ENCODE data around the gene C4orf36.

The C4orf36 gene

DNA sequence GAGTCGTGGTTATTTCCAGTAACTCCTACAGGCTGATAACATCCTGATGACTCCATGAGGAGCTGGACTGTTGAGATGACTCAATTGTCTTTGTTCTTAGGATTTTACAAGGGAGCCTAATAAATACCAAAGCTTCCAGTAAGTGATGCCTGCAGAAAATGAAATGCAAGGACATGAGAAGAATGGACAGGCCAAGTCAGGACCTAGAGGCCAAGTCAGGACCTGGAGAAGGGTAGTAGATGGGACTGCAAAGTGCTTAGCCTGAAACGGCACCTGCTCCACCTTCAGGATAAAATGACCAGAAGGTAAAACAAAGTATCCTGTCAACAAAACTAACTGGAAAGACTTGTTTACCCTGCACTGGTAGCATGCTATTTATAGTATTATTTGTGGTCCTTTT lies 36.6 kb downstream of the C4orf36 start:
- DNase-seq, result no peak

DNA sequence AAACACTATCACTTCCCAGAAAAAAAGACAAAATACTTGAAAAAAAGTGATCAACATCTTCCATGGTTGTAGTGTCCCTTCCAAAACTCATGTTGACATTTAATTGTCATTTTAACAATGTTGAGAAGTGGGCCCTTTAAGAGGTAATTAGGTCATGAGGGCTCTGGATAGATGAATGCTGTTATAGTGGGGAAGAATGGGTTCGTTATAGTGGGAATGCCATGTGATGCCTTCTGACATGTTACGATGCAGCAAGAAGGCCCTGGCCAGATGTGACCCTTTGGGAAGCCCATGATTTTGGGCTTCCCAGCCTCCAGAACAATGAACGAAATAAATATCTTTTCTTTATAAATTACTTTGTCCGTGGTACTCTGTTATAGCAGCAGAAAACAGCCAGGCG lies 39.0 kb downstream of the C4orf36 start:
- DNase-seq, result no peak

DNA sequence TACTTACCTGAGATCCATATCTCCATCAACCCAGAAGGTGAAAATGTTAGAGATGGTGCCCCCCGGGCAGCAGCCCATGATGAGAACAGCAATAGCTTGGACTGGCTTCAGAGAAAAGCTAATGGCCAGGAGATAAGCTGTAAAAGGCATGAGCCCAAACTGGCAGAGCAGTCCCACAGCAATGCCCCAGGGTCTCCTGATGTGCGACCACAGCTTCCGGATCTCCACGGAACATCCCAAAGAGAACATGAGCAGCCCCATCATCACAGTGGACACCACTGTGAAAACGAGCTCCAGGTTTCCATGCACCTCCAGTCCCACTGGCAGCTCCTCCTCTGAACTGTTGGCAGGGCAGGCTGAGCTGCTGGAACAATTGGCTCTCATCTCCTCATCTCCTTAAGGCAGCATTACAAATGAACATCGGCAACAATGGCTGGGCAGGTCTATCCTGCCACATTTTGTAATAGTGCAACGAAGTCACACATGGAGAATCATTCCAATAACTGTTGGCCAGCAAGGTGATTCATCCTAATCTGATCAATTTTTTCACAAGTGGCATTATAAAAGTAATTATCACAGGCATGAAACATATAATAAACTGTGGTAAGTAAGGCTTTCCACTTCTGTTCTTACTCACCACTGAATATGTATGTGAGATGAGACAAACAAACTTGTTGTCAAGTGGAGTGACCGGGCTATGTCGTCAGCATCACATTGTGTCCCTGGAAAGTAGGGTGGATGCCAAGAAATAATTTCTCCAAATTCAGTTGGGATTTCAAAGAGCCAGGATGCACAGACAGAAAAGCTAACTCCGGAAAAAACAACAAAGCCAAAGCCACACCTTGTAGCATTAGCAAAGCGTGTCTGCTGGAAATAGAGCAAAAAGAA lies 43.2 kb downstream of the C4orf36 start, which contains the start of gene SLC10A6:
SLC10A6 (minus strand) TSS at position 653 of the 888 bp plus-strand sequence; CDS start at position 384, 269 bp downstream.
- DNase-seq, result no peak

DNA sequence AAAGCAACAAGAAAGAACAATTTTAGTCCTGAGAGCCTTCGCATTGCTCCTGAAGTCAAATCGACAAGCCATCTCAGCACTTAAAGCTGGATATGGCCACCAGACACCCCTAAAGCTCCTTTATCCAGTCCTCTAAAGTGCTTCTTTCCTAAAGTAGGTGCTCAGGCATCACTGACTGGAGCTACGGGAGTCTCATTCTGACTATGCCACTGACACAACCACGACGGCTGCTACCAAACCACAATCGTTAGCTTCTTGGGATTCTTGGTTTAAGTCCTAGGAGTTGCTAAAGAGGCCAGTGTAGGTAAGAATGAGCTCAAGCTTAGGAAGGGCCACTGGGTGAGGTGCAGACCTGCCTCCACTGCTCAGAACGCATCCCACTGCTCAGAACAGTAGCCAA lies 44.1 kb downstream of the C4orf36 start:
- DNase-seq, result no peak

DNA sequence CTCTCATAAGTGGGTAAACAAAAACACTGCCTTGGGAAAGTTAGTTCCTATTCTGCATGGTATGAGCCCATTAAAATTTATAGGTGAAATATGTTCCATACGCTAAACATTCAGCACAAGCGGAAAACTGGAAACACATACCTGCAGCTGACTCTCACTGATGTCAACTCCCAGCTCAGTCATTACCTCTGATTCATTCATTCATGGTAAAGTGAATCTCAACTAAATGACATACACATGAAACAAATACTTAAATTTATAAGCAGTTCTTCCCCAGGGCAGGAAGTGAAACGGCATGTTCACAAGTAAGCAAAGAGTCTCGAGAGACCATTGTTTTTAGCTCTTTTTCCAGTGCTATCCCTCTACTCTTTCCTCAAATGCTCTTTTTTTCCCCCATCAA lies 44.7 kb downstream of the C4orf36 start:
- DNase-seq, result no peak

DNA sequence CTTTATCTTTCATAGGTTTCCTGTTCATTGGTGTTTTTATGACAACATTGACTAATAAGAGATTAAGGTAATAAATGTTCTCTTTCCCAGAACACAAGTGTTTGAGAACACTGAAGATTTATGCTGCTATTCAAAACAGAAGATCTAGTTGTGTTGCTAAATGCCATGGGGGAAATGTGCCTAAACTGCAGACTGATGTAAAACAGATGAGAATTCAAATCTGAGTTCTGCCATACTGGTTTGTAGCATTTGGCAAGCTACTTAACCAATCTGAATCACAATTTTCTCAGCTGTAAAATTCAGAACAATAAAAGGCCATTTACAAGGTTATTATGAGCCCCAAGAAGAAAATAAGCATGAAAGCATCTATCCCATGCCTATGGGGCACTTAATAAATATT lies 45.3 kb downstream of the C4orf36 start:
- no peak for DNase-seq

DNA sequence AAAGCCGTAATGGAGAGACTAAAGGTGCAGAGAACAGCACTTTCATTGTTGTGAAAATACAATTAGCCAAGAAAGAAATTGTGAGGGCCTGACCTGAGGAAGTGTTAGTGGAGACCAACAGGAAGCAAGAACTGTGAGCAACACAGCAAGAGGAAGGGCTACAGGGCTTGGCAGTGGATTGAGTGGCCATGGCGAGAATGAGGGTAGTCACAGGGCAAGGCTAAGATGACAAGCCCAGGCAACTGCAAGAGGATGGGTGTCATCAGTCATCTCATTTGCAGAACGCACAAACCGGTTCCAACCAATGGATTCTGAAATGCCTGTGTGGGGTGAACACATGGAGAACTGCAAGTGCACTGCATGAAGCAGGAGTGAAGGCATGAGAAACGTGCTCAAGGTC lies 46.6 kb downstream of the C4orf36 start:
- DNase-seq, result no peak

DNA sequence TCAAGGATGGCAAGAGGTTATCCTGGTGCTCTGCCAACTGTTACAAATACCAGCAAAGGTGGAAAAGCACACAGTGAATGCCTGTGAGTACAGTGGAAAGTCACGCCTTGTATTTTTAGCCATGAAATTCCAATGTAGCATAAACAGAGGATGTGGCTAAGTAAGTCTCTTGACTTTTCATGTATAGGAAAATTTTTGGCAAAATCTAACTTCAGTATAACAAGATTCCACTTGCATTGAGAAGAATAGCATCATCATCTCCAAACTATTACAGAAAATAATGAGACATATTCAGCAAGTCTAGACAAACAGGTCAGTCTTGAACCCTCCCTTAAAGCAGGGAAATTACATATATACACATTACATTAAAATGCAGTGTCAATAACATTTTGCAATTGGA lies 50.9 kb downstream of the C4orf36 start:
- DNase-seq, result no peak

DNA sequence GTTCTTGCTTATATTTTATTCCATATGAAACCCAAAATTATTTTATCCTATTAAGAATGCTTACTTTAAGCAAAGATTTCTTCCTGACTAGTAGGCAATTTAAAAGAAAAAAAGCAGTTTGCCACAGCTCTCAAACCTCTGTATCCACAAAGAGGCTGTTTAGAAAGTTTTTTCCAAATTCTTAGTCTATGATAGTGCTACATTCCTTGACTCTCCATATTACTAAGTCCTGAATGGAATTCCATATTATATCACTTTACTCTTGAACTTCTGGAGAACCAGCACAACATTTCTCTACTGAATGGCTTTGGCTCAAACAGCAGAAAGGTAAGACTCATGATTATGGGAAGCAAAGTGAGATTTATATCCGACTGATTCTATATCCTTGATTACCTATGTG lies 51.4 kb downstream of the C4orf36 start:
- no peak for DNase-seq

DNA sequence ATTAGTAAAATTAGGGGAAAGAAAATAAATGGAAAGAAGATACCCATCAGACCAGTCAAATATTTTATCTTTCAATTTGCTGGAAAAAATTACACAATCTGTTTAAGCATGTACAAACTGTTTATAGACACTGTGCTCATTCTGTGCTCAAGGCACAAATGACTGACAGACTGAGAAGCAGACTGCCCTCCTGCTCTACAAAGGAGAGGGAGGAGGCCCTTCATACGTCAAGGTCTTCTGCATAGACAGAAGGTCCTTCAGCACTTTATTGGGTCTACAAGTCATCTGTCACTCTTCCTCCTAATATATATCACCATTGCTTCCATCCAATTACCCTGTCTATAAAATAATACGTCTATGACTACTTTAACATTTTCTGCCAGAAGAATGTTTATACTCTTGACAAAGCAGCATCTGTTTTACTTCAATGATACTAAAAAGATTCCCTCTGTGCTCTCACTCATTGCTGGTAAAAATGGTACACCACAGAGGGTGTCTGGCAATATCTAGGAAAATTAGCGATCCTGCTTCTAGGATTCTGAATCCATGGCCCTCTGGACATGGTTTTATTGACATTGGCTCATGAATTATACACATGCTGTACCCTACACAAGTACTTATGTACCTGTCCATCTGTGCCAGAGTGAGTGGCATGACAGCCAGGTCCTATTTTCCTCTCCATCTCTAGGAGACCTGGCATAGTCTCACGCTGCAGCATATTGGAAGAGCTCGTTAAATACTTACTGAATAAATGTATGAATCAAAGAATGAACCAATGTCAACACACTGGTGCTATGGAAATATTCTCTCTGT lies 54.3 kb downstream of the C4orf36 start:
- no peak for DNase-seq

DNA sequence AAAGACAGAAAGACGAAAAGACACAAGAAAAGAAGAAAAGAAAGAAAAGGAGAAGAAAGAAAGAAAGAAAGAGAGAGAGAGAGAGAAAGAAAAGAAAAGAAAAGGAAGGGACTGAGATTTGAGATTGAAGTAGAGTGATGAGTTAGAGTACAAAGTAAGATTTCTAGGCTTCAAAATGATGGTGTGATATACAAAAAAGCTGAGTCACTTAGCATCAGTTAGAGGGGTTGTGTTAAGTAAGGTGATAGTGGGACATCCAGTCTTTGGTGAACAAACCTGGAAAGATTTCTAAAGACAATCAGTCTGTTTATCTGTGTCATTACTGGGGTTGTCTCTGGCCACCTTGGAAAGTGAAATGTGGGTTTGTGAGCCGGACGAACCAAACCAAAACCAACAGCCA lies 56.5 kb downstream of the C4orf36 start:
- no peak for DNase-seq

DNA sequence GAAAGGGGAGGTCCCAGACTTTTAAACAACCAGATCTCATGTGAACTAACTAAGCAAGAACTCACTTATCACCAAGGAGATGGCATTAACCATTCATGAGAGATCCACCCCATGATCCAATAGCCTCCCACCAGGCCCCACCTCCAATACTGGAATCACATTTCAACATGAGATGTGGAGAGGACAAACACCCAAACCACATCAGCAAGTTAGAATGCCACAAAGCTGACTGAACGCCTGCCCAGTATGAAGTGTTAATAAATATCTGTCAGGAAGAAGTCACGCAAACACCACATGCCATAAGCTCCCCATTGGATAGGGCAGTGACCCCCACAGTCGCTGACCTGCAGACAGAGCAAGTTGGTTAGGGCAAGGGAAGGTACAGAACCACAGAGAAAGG lies 57.3 kb downstream of the C4orf36 start:
- no peak for DNase-seq

DNA sequence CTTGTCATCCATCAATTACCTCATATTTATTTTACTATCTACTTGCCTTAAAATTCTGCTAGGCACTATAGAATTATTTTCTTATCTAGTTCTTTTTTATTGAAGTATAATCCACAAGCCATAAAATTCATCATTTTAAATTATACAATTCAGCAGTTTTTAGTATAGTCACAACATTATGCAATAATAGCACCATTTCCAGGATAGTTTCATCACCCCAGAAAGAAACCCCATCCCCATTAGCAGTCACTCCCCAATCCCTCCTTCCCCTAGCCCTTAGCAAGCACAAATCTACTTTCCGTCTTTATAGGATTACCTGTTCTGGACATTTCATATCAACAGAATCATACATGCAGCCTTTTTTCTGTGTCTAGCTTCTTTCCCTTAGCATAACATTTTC lies 58.6 kb downstream of the C4orf36 start:
- peak; percentile 17 for DNase-seq

DNA sequence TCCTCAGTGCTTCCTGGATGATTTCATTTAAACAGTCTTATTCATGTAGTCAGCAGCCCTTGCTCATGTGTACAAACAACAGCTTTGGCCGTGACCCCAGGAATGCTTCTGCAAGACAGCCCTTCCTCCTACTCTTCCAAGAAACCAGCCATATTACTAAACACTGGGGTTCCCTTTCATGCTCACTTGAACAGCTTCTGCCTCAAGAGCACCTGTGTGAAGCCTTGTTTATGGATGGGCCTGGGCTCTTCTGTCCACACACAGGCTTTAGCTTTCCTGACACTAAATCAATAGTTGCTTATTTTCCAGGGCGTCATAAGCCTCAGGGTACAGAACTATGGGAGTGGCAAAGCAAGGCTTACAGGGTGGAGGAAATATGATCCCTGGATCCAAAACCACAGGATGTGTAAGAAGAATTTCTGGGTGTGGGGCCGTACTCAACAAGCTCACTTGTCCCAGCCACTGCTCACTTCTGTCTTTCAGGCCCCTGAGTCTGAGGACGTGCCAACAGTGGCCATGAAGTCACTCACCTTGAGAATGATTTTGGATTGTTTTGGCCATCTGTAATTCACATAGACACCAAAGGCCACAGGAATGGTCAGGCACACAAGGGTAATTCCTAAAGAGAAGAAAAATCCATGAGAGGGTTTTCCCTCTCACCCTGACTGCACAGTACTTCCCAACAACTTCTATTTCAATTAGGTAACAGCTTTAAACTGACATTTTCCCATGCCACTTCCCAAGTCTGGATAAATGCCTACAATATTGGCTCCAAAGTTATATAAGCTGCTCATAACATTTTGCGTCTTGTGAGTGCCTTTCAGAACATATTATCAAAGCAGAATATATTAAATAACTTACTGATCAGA lies 60.7 kb downstream of the C4orf36 start:
- no peak for DNase-seq
